Liver (tissue), 3 donors: ENCODE data around the gene FRMD1.

ENCODE experiments used
- JUND ChIP-seq, 2 donors: IDR thresholded peaks; 2 replicates each; pipeline ENCODE4 v1.6.1; 2016; ENCODE audit warnings: antibody characterized with exemption in 2 of 2
- TAF1 ChIP-seq: conservative IDR thresholded peaks from 2 replicates; pipeline ENCODE4 v1.6.1; 2016; ENCODE audit warnings: antibody characterized with exemption, mild to moderate bottlenecking
- TF ChIP-seq, protein P1 (sequence below): IDR thresholded peaks from 2 replicates; pipeline ENCODE4 v1.6.1; 2016; ENCODE audit warnings: antibody characterized with exemption
- TF ChIP-seq, protein P2 (sequence below): IDR thresholded peaks from 2 replicates; pipeline ENCODE4 v1.6.1; 2016; ENCODE audit warnings: antibody characterized with exemption
- TF ChIP-seq, protein P3 (sequence below): fragments of 150-350 bp; IDR thresholded peaks from 2 replicates; pipeline ENCODE4 v1.5.1; 2017; ENCODE audit warnings: improper control_type of control experiment, low read depth, low read length; ENCODE audit not compliant: missing input control
- donor health status: healthy.
- donor health status: healthy.

- TF ChIP-seq, protein P1, sequence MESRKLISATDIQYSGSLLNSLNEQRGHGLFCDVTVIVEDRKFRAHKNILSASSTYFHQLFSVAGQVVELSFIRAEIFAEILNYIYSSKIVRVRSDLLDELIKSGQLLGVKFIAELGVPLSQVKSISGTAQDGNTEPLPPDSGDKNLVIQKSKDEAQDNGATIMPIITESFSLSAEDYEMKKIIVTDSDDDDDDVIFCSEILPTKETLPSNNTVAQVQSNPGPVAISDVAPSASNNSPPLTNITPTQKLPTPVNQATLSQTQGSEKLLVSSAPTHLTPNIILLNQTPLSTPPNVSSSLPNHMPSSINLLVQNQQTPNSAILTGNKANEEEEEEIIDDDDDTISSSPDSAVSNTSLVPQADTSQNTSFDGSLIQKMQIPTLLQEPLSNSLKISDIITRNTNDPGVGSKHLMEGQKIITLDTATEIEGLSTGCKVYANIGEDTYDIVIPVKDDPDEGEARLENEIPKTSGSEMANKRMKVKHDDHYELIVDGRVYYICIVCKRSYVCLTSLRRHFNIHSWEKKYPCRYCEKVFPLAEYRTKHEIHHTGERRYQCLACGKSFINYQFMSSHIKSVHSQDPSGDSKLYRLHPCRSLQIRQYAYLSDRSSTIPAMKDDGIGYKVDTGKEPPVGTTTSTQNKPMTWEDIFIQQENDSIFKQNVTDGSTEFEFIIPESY, result no peak
- TF ChIP-seq, protein P2, sequence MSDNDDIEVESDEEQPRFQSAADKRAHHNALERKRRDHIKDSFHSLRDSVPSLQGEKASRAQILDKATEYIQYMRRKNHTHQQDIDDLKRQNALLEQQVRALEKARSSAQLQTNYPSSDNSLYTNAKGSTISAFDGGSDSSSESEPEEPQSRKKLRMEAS, result no peak
- TF ChIP-seq TAF1, result no peak
- no peak for TF ChIP-seq JUND (IDR thresholded peaks at IDR 0.05)
- TF ChIP-seq, protein P3, sequence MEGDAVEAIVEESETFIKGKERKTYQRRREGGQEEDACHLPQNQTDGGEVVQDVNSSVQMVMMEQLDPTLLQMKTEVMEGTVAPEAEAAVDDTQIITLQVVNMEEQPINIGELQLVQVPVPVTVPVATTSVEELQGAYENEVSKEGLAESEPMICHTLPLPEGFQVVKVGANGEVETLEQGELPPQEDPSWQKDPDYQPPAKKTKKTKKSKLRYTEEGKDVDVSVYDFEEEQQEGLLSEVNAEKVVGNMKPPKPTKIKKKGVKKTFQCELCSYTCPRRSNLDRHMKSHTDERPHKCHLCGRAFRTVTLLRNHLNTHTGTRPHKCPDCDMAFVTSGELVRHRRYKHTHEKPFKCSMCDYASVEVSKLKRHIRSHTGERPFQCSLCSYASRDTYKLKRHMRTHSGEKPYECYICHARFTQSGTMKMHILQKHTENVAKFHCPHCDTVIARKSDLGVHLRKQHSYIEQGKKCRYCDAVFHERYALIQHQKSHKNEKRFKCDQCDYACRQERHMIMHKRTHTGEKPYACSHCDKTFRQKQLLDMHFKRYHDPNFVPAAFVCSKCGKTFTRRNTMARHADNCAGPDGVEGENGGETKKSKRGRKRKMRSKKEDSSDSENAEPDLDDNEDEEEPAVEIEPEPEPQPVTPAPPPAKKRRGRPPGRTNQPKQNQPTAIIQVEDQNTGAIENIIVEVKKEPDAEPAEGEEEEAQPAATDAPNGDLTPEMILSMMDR, result no peak
Observed at GRCh38 chr6:168020242-168020641, 58.8 kb downstream of the FRMD1 start.
